NK-92 (cell line): ENCODE measurements around the gene SGK1.
"Not testable (repeated sequence)": the region's sequence is repeated elsewhere in the genome, so short reads cannot be mapped to it uniquely, and the experiment has no call there.

Experiments used
- DNase-seq: peaks from one replicate; lab custom pipeline; 2025; ENCODE audit not compliant: unreplicated experiment; lab: John Stamatoyannopoulos, UW

Gene SGK1

GRCh38 chr6:134255280-134255679, 62.6 kb downstream of the SGK1 start:
- not testable (repeated sequence) for DNase-seq

- DNase-seq, result no peak
Measured at GRCh38 chr6:134254118-134254517, 63.8 kb downstream of the SGK1 start.

DNA sequence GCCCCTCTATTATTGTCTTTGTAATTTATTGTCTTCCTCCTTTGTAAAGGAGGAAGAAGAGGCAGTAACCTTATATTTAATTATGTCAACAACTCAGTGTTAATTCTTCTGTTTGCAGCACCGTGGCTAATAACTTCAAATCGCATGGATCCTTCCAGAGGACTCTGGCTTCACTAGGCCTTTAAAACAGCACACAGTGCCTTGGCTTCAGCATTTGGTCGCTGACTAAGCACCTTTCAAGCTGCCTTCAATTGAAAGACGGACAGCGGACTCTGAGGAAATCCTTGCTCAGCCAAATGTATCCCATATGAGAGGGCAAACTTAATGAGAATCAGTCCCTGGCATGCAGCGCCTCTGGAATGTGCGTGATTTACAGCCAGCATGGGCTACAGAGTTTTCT, 64.2 kb downstream of the SGK1 start:
- DNase-seq, result no peak

GRCh38 chr6:134251320-134251719, 66.6 kb downstream of the SGK1 start:
- DNase-seq, result no peak

DNA sequence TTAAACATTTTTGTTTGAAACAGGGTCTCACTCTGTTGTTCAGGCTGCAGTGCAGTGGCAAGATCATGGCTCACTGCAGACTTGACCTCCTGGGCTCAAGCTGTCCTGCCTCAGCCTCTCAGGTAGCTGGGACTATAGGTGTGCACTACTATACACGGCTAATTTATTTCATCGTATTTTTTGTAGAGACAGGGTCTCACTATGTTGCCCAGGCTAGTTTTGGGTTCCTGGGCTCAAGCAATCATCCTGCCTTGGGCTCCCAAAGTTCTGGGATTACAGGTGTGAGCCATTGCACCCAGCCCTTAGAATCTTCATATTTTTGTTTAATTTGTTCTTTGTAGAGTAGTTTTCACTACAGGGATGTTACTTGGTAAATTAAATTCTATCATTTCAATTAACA, 67.1 kb downstream of the SGK1 start:
- DNase-seq, result no peak

GRCh38 chr6:134249759-134250602, 67.9 kb downstream of the SGK1 start:
- DNase-seq, result no peak

DNA sequence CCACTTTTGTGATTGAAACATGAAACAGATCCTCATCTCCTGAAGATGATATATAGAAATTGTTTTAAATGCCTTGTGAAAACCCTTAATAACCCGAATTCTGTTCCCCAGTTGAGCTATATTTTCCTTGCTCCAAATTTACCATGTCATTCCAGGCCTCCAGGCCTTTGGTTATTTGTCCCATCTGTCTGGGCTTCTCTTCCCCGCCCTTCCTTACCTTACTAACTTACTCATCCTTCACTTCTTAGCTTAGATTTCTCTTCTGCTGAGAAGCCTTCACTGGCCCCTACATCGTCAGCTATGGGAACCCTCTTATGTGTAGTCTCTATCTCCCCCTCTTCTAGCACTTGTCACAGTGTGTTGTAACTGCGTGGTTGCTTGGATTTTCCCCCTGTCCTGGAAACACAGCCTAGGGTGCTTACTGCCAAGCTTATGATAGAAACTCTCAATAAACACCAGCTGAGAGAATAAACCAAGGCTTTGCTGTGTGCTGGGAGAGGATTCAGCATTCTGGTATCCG, 68.6 kb downstream of the SGK1 start:
- no peak for DNase-seq

DNA sequence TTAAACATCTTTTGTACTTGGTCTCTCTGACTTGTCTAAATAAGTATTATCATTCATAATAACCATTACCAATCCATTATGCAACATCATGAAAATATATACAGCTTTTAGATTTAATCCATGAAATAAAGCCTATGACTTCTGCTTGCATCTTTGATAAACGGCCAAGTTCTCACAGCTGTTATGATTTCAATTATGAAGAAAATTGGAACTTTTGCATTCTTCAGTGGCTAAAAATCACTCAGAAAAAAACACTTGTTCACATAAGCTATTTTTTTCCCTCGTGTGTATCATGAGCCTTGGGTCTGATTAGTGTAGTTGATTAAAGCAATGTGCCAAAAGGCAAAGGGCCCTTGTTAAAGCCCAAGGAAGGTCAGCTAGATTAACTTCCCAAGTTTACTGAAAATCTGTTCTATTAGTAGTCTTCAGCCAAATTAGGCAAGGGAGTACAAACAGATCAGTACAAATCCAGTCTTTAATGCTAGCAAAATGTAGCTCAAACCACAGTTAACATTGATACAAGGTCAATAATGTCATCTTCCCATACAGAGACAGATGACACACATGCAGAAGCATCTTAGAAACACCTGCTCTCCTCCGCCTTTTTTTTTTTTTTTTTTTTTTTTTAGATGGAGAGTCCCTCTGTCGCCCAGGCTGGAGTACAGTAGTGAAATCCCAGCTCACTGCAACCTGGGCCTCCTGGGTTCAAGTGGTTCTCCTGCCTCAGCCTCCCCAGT, 69.9 kb downstream of the SGK1 start:
- DNase-seq, result no peak

GRCh38 chr6:134247231-134247833, 70.6 kb downstream of the SGK1 start:
- no peak for DNase-seq

DNA sequence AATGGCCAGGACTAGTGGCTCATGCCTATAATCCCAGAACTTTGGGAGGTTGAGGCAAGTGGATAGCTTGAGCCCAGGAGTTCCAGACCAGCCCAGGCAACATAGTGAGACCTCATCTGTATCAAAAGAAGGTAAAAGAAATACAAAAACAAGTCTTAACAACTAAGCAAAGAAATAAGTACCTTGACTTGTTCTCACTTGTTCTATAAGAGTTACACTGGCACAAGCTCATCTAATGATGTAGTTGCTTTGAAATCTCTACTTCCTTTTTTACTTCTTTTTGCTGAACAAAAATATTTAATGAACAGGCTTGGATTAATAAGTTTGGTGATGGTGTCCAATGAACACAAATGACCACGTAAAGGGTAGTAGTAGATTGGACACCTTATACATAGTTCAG, 72.2 kb downstream of the SGK1 start:
- no peak for DNase-seq

DNA sequence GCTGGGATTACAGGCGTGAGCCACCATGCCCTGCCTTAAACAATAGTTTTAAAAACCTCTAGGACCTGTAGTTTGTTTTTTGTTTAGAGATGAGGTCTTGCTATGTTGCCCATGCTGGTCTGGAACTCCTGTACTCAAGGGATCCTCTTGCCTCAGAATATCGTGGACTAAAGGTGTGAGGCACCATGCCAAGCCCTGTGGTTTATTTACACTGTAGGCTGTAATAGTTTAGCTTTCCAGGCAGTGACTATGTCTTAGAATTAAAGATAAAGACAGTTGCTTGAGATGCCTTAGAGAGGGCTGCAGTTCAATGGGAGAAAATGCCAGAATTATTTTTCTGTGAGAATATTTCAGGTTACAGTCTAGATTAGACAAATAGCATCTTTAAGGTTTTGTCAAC, 72.9 kb downstream of the SGK1 start:
- DNase-seq, result no peak

DNA sequence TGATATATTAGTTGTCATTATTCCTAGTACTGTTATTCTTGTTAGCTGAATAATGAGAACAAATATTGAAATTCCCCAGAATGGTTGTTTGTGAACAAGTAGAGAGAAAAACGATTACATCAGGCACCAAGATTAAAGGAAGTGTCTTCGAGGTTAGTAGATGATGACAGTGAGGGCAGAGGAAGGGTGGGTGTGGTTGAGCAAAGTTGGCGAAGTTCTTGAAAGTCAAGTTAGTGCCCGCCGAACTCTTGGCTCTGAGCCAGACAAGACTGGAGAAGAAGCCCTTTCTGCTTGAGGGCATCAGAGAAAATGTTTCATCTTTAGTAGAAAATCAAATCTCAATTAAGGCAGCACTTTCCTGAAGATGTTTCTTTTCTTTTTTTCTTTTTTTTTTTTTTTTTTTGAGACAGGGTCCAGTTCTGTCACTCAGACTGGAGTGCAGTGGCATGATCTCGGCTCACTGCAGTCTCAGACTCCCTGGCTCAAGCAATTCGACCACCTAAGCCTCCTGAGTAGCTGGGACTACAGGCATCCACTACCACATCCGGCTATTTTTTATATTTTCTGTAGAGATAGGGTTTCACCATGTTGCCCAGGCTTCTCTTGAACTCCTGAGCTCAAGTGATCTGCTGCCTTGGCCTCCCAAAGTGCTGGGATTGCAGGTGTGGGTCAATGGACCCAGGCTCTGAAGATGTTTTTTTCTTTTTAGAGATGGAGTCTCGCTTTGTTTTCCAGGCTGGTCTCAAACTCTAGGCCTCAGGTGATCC, 77.1 kb downstream of the SGK1 start:
- no peak for DNase-seq

- DNase-seq, result no peak
Measured at GRCh38 chr6:134238960-134239795, 78.7 kb downstream of the SGK1 start.

- no peak for DNase-seq
Measured at GRCh38 chr6:134238006-134238405, 79.9 kb downstream of the SGK1 start.

- DNase-seq, result no peak
Measured at GRCh38 chr6:134235937-134236751, 81.8 kb downstream of the SGK1 start.

DNA sequence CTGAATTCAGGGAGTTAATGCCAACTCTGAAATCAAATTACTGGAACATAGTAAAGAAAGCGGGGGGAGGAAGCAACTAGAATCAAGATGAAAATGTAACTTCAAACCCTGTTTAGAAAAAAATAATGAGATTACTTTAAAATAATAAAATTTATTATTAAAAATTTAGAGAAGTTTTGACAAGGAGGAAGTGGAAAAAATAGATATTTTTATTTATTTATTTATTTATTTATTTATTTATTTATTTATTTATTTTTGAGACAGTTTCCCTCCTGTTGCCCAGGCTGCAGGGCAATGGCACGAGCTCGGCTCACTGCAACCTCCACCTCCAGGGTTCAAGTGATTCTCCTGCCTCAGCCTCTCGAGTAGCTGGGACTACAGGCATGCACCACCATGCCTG, 82.6 kb downstream of the SGK1 start:
- not testable (repeated sequence) for DNase-seq

DNA sequence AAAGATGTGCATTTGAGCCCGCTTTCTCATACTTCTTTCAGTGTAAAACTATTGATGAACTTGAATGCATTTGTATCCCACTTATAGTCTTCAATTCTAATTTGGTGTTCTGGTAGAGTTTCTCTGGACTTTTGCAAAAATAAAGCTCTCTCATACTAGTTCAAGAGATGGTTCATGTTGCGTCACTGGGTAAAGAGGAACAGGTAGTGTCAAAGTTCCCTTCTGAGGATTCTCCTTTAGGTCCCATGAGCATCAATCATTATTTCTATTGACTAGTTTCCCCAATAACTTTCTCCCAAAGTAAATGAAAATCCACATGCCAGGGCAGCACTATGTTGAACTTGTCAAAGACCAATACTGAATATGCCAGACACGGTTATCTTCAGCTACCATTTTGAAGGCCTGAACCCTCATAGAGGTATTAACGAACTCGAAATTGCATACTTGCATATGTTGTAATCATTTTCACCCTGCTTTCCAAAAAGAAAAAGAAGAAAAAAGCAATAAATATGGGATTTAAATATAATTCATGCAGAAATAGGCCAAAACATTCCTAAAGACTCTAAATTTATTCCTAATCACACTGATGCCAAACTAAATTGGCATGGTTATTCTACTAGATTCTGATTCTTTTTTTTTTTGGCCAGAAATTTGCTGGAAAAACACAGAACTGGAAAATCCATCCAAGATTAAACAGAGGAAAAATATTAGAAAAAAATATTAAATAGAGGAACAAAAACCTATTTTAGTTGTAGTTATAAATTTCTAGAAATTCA, 84.5 kb downstream of the SGK1 start:
- DNase-seq, result no peak

- DNase-seq, result no peak
Measured at GRCh38 chr6:134230940-134231339, 87.0 kb downstream of the SGK1 start.
